ENCODE measurements around the gene THAP3.

GRCh38 chr1:6667139-6667538, 42.5 kb downstream of the THAP3 start:
- no peak for TF ChIP-seq POLR2A (IDR thresholded peaks at IDR 0.05)
- no peak for TF ChIP-seq CTCF (IDR thresholded peaks at IDR 0.05)
